Measurements from ENCODE around the gene CADM2.

Gene CADM2

DNA sequence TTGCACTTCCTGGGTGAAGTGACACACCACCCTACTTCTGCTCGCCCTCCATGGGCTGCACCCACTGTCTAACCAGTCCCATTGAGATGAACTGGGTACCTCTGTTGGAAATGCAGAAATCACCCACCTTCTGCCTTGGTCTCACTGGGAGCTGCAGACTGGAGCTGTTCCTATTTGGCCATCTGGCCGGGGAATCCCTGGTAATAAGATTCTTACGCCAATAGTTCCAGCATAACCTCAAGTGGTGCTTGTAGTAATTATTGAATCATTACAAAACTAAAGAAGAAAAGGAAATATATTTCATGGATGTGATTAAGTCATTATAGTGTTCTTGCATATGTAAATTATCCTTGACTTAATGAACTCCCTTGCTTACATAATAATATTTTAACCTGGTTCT lies 841.9 kb downstream of the CADM2 start:
- no peak for DNase-seq (ENCODE audit: low read depth, low spot score)

DNA sequence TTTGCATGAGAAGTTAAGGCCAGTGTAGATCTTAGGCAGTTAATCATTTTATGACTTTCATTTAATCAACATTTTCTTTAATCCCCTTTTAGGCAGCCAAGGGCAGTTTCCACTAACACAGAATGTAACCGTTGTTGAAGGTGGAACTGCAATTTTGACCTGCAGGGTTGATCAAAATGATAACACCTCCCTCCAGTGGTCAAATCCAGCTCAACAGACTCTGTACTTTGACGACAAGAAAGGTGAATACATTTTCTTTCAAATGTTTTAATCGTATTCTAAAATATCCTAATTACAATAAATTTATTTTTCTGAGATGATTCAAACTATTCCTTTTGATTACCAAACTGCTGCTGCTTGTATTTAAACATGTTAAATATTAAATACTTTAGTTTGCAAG lies 843.2 kb downstream of the CADM2 start:
- peak; percentile 43 for DNase-seq (ENCODE audit: low read depth, low spot score)

DNA sequence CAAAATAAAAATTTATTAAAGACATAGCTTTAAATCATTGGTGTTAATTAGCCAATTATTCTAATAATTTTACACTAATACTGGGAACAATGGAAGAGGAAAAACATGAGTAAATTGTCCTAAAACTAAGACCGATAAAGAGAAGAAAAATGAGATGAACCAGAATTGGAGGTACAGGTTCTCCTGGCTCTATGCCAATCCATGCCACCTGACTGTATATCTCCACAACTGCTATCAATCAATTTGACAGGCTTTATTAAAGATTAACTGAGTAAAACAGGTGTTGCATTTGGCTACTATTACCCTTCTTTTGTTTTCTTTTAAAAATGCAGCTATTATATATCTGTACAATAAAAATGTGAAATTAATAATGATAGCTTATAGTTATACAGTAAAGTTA lies 850.0 kb downstream of the CADM2 start:
- DNase-seq (ENCODE audit: low read depth, low spot score), result no peak

DNA sequence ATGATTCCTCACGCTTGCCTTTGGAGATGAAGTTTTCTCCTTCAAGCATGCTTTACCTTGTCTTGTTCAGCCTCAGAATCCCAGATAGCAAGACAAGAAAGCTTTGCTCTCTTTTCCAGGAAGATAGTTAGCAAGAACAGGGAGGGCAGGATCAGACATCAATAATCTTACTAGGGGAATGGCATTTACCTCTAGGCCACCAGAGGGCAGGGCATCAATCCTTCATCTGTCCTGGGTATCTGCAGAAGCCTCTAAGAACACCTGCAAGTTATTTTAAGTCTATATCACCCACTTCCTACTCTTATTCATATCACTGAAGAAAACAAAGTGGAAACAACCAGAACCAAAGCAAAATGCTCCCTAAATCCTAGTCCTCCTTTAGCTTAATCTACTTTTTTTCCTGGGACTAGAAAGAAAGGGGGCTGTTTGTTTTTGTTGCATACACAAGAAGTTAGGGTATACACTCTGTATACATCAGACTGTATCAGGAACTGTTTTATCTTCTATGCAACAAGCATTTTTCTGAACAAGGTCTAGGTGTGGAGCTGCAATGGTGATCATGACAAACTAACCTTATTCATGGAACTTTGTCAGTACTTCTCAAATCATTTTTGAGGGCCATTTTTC lies 862.5 kb downstream of the CADM2 start:
- peak; percentile 59 for DNase-seq (ENCODE audit: low read depth, low spot score)

DNA sequence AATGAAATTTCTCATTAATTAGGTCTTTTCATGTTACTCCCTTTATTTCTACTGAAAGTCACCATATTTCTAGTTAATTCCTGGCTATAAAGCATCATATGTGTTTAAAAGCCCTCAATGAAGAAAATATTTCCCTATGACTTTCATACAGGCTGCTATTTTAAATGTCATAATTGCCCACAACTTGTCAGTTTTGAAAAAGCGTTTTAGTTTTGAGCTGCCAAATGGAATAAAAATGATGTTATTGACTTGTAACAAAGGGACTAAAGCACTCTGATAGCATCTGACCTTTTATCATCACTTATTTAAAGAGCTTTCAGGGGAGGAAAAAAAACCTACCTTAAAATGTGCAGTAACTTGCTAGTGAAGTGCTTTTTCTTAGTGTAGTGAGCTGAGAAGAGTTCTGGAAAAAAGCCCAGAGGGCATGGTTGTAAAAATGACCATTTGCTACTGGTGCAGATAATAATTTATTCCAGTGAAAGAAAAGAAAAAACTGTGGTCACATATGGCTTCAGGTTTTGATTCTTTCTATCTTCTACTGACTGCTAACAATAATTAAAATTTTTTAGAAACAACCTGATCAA lies 877.2 kb downstream of the CADM2 start:
- peak; percentile 6 for DNase-seq (ENCODE audit: low read depth, low spot score)

DNA sequence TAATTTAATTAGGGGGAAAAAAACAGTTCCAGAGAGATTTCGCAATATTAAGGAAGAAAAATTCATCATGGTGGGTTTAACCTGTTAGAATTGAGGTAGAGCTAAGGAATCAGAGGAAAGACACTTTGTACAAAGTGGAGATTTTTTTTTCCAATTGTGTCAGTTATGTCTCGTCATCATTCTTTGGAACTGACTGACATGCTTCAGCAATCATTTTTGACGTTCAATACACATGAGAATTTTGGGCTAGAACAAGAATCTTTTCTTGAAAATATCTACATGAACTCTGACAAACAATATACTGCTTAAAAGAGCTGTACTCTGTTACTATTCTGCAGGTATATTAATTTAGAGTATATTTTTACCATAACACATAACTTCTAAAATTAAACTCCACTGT lies 878.6 kb downstream of the CADM2 start:
- DNase-seq (ENCODE audit: low read depth, low spot score), result no peak

DNA sequence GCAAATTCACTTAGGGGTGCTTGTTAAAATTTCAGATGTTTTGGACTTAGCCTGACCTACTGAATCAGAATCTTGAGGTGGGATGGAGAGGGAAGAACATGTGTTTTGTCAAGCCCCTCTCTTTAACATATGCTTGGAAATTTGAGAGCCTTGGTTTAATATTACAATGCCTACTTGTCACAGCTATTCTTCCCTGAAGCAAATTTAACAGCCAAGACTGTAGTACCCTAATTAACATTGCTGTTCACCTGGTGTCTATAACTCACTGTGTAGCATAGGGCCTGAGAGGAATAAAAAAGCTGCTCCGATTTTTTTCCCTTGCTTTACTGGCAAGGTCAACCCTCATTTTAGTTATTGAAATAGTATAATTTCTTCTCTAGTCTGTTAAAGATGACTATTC lies 880.1 kb downstream of the CADM2 start:
- no peak for DNase-seq (ENCODE audit: low read depth, low spot score)

DNA sequence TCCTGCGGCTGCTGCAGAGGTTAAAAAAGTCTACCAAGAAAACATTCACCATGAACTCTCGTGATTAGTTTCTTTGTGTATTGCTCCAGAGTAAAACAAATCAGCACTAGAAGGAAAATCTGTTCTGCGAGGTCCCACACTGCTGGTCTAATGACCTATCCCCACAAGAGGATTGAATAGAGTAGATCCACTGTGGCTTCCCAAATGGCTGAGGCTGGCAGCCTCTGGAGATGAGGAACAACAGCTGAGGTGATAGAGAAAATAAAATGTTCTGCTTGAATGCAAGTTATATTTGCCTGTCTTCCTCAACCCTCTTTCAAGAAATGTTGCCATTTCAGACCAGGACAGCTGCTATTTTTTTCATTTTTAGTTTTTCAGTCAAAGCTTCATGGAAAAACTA lies 883.3 kb downstream of the CADM2 start:
- DNase-seq (ENCODE audit: low read depth, low spot score), result no peak

DNA sequence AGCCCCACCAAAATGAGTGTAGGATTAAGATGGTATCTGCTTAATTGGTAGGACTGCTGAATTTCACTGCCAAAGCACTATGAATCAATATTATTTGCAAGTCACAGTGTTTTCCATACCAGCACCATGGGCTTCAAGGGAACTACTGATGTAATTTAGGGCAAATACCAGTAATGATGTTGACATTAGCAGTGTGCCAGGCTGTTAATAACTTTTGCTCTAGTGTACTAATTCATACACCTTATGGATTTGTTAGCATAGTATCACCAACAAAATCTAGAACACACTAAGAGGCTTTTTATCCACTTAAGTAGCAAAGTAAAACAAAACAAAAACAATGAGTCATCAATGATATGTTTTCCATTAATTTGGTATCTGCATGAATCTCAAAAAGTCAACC lies 888.2 kb downstream of the CADM2 start:
- DNase-seq (ENCODE audit: low read depth, low spot score), result no peak

DNA sequence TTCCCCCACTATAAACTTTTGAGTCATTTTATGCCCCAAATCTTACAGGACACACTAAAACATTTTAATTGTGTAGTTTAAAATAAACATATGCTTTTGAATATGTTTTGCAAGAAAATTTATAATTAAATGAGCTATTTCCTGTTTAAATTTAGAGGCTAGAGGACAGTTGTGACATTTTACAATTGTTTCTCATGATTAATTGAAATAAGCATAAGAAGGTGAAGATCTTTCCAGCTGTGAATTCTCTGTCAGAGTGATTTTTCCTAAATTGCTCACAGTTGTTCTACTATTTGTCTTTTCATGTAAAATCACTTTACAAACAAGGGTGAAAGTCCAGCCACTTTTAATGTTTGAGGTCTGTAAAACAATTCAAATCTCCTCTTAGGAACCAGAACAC lies 892.3 kb downstream of the CADM2 start:
- DNase-seq (ENCODE audit: low read depth, low spot score), result no peak

DNA sequence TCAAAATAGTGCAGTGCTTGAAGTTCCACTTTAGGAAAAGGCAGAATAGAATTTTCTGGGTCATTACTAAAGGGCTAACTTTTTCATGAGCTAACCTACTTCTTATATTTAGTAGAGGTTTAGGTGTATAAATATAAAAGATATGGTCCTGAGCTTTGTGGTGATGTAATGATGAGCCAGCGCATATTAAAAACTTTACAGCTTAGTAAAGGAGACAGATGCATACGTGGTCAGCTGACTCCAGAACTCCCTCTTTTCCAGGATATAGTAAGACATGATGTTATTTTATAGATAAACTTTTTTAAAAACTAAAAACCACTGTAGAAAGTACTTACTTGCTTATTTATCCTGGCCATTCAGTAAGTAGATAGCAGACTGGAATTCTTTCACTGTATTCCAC lies 895.0 kb downstream of the CADM2 start:
- no peak for DNase-seq (ENCODE audit: low read depth, low spot score)

DNA sequence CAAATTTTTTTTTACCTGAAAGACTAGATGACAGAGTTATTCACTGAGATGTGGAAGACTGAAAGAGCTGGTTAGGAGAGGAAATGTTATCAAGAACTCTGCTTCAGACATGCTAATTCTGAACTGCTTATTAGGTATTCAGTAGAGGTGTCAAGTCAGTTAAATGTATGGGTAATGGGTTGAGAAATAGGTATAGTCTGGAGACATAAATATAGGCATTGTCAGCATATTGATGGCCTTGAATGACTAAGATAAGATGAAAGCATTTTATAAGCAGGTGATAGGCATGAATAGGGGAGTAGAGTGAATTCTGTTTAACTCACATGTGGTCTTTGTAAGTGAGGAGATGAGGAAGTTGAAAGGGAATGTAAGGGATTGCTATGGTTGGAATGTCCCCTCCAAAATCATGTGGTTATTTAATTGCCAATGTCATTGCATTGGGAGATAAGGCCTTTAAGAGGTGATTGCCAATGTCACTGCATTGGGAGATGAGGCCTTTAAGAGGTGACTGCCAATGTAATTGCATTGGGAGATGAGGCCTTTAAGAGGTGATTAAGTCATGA lies 904.2 kb downstream of the CADM2 start:
- no peak for DNase-seq (ENCODE audit: low read depth, low spot score)

DNA sequence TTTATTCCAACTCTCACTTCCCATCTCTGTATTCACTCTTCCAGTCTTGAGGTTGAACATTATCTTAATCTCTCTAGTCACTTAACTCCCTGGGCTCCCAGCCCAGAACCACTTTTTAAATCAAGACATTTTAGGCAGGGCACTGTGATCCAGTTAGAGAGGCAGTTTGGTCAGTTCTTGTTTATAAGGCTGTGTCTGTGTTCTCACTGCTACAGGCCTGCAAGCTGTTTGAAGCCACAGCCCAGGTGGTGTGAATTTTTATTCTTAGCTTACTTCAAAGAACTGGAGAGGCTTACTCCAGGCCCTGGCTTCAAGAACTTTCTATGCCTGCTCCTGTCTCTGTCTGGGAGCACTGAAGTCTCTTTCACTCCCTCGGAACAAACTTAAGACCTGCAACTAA lies 906.1 kb downstream of the CADM2 start:
- peak; percentile 75 for DNase-seq (ENCODE audit: low read depth, low spot score)

DNA sequence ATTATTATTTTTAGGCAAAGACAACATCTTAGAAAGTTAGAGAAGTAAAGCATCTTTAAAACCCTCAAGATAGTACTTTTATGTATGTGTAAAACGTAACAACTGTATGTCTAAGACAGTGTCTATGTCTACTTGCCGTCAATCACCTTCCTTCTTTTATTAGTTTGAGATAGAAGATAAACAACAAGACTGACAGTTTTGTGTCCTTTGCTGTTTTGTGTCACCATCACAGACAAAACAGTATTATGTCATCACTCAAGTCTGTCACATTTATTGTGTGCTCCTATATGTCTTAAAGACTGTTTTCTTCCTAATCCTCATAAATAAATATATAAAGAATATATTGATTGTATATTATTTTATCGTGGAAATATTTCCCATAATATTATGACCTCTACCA lies 908.3 kb downstream of the CADM2 start:
- no peak for DNase-seq (ENCODE audit: low read depth, low spot score)

DNA sequence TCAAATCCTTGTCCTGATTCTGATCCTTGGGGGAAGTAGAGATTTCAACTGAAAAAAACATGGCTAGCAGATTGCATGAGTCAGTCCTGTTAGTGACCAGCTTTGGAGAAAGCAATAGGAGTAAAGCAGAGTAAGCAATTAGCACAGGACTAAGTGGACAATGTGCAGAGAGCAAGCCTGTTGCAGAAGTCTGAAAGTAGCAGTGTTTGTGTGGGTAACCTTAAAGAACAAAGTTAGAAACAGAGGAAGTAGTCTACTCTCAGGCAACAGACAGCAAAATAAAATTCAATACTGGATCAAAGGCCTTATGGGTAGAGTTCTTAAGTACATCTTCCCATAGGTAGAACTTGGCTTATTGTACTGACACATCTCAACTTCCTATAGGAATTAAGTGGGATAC lies 916.8 kb downstream of the CADM2 start:
- DNase-seq (ENCODE audit: low read depth, low spot score), result no peak

DNA sequence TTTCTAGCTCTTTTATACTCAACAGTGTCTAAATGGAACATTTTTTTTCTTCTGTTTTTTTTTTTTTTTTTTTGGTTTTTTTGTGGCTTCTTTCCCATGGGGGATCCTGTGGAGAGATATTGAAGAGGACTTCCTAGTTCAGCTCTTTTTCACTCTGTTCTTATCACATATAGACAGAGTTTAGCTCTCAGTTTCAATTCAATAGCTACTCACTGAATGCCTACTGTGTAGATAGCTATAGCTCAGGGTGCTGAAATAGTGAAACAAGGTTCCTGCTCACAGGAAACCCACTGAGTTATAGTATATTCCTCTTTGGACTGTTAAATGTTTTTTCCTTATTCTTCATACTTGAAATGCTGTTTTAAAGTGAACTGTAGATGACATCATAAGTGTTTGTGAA lies 918.8 kb downstream of the CADM2 start:
- no peak for DNase-seq (ENCODE audit: low read depth, low spot score)

DNA sequence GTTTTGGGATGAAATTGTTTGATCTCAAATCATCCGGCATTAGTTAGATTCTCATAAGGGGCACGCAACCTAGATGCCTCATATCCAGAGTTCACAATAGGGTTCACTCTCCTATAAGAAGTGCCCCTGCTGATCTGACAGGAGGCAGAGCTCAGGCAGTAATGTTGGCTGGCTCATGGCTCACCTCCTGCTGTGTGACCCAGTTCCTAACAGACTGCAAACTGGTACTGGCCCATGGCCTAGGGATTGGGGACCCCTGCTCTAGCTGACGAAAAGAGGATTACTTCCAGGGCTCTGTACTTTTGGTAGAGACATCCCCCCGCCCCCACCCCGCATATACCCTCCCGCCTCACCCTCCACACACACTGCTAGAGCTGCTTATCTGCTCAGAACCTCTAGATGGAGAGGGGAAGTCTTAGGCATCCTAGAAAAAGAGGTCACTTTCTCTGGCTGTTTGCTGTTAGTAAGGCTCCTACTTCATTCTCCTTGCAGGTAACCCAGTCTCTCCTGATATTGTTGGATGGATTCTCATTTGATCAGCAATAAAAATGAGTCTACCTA lies 923.1 kb downstream of the CADM2 start:
- no peak for DNase-seq (ENCODE audit: low read depth, low spot score)

DNA sequence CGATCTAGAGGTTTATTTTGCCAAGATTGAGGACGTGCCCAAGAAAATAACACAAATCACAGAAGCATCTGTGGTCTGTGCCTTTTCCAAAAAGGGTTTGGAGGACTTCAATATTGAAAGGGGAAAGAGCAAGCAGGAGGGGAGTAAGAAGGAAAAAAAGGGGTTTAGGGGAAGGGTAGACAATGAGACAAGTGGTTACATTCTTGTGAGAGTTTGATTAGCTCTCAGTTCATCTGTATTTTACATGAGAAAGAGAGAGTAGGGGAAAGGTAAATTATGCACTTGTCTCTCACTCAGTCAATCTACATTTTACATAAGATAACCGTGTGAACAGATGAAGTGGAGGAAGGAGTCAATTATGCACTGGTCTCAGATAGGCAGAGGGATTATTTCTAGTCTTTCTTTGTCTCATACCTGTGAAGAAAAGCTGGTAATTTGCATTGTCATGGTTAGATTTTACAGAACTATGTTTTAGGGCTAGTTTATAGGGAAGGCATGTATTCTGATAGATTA lies 931.3 kb downstream of the CADM2 start:
- DNase-seq (ENCODE audit: low read depth, low spot score), result no peak

DNA sequence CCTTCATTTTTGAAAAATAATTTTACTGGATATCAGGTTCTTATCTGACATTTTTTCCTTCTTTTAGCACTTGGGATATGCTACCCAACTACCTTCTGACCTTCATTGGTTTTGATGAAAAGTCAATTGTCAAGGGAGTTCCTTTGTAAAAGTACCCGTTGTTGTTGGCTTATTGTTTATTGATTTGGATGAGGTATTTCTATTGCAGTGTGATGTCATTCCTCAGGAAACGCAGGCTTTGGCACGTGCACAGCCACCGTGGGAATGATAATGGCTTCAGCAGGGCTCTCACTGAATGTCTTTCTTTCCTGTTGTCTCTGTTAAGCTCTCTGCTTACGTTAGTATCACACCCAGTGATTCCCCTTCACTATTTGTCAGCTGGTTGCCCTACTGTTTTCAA lies 944.6 kb downstream of the CADM2 start:
- no peak for DNase-seq (ENCODE audit: low read depth, low spot score)

DNA sequence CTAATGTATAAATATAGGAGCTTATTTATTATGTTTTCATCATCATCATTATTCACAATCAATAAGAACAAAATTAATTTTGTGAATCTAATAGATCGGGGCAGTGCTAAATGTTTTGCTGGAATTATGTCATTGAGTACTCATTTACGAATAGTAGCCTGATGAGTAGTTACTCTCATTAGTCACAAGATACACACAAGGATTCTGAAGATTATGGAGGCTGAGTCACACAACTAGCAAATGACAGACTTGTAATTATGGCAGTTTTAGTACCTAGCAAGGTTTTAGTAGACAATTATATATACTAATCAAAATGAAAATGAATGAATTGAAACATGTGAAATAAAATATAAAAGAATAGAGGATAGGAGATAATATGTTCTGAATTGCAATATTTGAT lies 954.2 kb downstream of the CADM2 start:
- peak; percentile 44 for DNase-seq (ENCODE audit: low read depth, low spot score)

DNA sequence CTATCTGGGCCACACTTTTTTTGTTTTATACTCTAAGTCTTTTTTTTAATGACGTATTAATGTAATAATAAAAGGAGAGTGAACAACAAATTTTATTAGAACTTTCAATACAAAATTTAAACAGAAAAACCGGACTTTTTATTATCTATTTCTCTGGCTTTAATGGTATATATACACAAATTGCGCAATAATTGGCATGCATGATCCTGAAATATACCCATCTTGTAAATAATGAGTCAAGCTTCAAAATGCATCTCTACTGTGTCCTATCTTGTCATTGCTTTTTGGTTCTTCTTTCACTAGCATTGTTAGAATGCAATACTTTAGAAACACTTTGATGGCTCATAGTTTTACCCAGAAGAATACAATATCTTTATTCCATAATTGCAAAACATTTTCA lies 963.6 kb downstream of the CADM2 start:
- no peak for DNase-seq (ENCODE audit: low read depth, low spot score)

DNA sequence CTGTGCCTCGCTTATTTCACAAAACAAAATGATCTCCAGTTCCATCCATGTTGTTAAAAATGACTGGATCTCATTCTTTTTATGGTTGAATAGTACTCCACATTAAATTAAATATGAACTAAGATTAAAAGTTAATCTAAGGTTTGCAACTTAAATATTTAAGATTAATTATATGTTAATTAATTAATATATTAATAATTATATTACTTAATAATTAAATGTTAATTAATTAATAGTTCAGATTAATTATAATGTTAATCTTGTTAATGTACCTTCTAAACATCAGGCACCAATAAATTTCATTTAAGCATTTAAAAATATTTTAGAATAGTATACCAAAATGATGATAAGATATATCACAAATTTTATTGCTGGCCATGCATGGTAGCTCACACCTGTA lies 971.9 kb downstream of the CADM2 start:
- DNase-seq (ENCODE audit: low read depth, low spot score), result no peak

DNA sequence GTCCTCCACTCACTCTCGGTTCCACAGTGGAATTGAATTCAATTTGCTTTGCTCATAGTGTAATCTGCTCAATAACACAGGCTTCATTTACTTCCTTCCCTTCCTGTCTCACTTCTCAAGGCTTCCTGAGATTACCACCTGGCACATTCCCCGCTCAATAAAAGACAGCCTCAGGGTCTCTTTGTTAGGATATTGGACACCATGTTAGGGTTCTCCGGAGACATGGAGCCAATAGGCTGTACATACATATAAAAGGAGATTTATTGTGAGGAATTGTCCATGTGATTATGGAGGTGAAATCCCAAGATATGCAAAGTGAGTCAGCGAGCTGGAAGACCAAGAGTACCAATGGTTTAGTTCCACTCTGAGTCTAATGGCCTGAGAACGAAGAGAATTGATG lies 974.5 kb downstream of the CADM2 start:
- DNase-seq (ENCODE audit: low read depth, low spot score), result no peak

All from astrocyte of the hippocampus (primary cell).